Lower leg skin (tissue), 4 donors: ENCODE data around the gene MDC1. TPM values are rescaled to one million over a fixed set of nuclear protein-coding genes. Genes with fewer than 3 reads are reported as not detected.

Experiments
- DNase-seq, 2 donors: peaks; one replicate each; pipeline ENCODE4 v3.0.0-alpha.2; 2019; ENCODE audit warnings: low spot score in 2 of 2
- H3K4me3 ChIP-seq: fragments of 200-600 bp; sonication (generic); 2 replicates; pipeline ENCODE4 v1.5.1; 2017; ENCODE audit warnings: mild to moderate bottlenecking, low read depth; ENCODE audit not compliant: poor library complexity, severe bottlenecking
- POLR2A ChIP-seq, 2 donors: fragments of 450-650 bp; IDR thresholded peaks; one replicate each; pipeline ENCODE4 v1.6.1; 2016 to 2017; ENCODE audit warnings: antibody characterized with exemption in 2 of 2, mild to moderate bottlenecking in 1 of 2, moderate library complexity in 1 of 2
- WGBS, 2 donors: methylation state at CpG; one replicate each; pipeline ENCODE4 v1.1.5; 2018; 5-methylcytosine and 5-hydroxymethylcytosine counted together
- intact Hi-C: fragments of 100-400 bp; cut with DNase I; formaldehyde crosslinking; loops from one replicate; pipeline ENCODE4 v1.15.0; 2023; ENCODE audit warnings: low total_unique reads
- total RNA-seq, 4 donors: library from RNA; depleted of rRNA; stranded (reverse); fragments of >200 nt; gene quantifications; one replicate each; pipeline ENCODE4 v1.1.0, GENCODE V29; 2016
- TF ChIP-seq, protein P1 (sequence below), 3 donors: fragments of 450-650 bp; IDR thresholded peaks; one replicate each; pipeline ENCODE4 v1.5.1; 2016; ENCODE audit warnings: antibody characterized with exemption in 3 of 3, mild to moderate bottlenecking in 3 of 3, moderate library complexity in 2 of 3

MDC1 gene
- total RNA-seq, 4 donors from 2014 or later, result 9.7 to 21.4 (median 9.8) TPM

DNA sequence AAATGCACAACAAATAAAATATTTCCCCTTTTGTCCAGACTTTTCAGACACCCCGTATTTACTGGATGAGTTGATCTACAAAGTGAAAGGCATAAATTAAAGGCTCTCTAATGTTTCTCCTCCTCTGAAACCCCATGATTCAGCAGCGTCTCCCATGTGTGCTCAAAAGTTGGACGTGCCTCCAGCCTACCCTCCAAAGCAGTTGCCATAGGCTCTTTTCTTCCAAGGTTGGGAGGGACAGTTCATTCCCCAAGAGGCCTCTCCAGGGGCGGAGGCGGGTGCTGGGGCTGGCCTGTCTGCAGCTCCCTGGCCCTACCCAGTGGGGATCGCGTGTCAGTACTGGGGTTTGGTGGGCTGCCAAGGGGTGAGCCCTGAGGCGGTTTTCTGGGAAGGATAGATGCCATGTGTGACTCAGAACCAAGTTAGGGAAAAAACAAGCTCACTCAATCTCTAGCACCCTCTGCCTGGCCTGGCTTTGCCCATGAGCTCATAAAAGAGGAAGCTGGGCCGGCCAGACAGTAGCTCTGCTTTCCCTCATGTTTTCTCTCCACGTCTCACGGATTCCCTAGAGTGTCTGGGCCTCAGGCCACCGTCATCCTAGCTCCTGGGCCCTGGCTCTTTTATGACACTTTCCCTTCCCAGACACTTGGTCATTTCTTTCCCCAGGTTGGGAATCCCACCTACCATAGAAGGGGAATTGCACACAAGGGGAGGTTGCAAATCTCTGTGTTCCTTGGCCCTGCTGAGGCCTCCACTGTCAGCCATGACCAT is 35.3 kb upstream of the MDC1 start:
- 8% methylated on average over 7 to 12 of the region's 12 CpGs for WGBS, 2 donors
- TF ChIP-seq POLR2A (IDR thresholded peaks at IDR 0.05), result no peak
- TF ChIP-seq, protein P1, sequence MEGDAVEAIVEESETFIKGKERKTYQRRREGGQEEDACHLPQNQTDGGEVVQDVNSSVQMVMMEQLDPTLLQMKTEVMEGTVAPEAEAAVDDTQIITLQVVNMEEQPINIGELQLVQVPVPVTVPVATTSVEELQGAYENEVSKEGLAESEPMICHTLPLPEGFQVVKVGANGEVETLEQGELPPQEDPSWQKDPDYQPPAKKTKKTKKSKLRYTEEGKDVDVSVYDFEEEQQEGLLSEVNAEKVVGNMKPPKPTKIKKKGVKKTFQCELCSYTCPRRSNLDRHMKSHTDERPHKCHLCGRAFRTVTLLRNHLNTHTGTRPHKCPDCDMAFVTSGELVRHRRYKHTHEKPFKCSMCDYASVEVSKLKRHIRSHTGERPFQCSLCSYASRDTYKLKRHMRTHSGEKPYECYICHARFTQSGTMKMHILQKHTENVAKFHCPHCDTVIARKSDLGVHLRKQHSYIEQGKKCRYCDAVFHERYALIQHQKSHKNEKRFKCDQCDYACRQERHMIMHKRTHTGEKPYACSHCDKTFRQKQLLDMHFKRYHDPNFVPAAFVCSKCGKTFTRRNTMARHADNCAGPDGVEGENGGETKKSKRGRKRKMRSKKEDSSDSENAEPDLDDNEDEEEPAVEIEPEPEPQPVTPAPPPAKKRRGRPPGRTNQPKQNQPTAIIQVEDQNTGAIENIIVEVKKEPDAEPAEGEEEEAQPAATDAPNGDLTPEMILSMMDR (IDR thresholded peaks at IDR 0.05), result no peak
- intact Hi-C loops, result no loop called here
- no peak overlapping the region for H3K4me3 ChIP-seq
- DNase-seq, result peak; percentile 96 to 98

DNA sequence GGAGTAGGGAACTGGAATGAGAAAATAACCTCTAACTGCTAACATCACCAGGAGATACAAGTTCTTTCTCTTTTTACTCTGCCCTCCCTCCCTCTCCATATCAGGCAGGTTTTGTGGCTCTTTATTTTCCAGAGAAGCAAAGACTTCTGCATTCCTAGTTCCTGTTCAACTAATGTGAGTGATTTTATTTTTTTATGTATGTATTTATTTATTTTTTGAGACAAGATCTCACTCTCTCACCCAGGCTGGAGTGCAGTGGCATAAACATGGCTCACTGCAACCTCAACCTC is 33.2 kb upstream of the MDC1 start:
- no peak for DNase-seq
- intact Hi-C loops, result no loop called here
- no peak for TF ChIP-seq POLR2A (IDR thresholded peaks at IDR 0.05)
- TF ChIP-seq, protein P1 (IDR thresholded peaks at IDR 0.05), result no peak
- no peak overlapping the region for H3K4me3 ChIP-seq

DNA sequence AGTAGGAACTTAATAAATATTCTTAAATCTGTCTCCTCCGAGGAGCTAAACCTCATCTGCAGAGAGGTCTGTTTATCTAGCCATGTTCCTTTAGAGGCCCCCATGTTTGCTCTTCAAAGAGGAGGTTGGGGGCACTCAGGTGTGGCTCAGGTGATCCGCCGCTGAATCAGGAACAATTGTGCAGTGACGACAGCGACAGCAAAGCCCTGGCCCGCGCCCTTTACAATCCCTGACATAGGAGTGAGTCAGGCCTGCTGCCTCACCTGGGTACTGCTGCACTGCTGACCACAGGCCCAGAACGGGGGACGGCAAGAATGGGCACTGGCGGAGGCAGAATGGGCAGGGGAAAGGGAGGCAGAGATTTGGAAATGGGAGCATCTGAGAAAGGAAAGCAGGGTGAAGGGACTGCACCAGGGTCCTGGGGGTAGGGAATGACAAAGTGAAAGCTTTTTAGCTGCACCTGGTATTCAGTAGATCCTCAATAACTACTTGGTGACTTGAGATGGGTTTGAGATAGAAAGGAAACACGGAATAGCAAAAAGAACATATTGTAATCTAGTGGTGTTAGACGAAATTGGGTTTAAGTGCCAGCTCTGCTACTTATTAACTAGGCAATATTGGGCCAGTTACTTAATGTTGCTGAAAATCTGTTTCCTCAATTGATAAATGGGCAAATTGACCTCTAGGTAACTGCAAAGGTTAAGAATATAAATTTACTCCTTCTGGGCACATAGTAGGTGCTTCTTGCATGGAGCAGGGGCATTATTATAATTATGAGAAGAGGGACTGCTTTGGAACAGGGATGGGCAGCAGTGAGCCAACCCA is 32.7 kb upstream of the MDC1 start:
- no peak for TF ChIP-seq POLR2A (IDR thresholded peaks at IDR 0.05)
- WGBS, 2 donors, result 61 to 80% methylated on average over 12 of the region's 12 CpGs
- no peak overlapping the region for H3K4me3 ChIP-seq
- no peak for DNase-seq
- intact Hi-C loops, result loop anchor here (10.0 kb wide), 2 partner anchors 65 to 125 kb away; no protein-coding TSS in a partner anchor

DNA sequence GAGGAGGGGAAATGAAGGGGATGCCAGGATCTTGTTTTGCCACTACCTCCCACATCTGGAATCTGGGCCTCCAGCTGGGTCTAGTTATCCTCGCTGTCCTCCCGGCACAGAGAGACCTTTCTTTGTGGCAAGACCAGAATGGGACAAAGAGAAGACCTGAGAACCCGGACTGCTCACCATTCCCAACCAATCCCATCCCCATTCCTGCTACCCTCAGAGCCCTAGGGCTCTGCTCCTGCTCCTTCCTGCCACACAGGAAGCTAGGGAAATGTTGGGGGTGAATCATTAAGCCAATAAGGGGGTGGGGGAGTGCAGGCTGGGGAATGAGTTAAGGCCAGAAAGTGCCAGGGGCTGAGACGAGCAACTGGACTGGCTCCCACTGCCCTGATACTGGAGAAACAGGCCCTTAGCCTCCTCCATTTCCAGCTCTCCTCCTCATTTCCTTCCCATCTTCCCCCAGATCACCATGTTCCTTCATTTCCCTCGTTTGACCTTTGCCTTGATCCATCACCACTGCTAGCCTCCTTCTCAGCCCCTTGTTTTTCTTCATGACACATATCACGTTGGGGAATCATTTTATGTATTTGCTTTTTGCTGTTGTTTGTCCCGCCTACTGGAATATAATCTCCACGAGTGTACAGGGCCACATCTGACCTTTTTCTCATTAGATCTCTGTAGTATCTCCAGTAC is 31.9 kb upstream of the MDC1 start:
- TF ChIP-seq, protein P1 (IDR thresholded peaks at IDR 0.05), result no peak
- no peak for TF ChIP-seq POLR2A (IDR thresholded peaks at IDR 0.05)
- H3K4me3 ChIP-seq, result no peak overlapping the region
- intact Hi-C loops, result loop anchor here (10.0 kb wide), 2 partner anchors 66 to 126 kb away; no protein-coding TSS in a partner anchor
- no peak for DNase-seq
- WGBS, 2 donors, result 40 to 41% methylated on average over 8 of the region's 8 CpGs

DNA sequence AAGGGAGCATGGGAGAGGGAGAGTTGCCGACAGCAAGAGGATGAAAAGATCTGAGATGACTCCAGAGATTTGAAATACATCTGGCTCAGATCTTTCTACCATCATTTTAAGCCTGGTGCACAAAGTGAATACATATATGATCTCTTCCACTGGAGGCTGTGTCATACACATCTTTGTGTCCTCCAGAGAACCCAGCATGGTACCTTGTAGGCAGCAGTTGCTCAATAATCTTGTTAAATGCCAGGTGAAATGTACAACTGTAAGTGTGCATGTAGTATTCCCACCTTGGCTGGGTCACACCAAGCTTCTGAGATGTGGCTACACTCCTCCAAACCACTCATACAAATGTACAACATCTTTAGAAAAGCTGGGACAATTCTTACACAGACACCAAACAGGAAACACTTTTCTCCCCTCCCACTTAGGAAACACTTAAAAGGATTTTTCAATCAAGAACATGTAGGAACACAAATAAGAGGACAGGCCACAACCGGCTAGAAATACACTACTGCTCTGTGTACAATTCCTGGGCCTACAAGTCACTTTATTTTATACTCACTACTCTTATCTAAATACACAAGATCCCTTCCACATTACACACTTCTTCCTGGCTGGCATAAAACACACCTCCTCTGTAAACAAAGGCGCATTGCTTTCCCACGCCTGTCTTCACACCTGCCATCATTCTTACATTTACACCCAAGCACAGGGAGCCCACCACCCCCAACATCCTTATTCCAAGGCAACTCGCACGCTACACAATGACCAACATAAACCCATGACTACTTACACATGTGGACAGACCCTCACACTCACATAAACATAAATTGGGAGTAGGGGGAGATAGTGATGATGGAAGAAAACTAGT is 31.1 kb upstream of the MDC1 start:
- intact Hi-C loops, result loop anchor here (10.0 kb wide), 2 partner anchors 67 to 127 kb away; no protein-coding TSS in a partner anchor
- WGBS, 2 donors, result 46 to 48% methylated on average over 6 of the region's 6 CpGs
- DNase-seq, result no peak
- no peak overlapping the region for H3K4me3 ChIP-seq
- no peak for TF ChIP-seq POLR2A (IDR thresholded peaks at IDR 0.05)
- TF ChIP-seq, protein P1 (IDR thresholded peaks at IDR 0.05), result no peak
